IMR-90 (cell line): ENCODE data around the gene ATRNL1. TPM values are rescaled to one million over a fixed set of nuclear protein-coding genes. Genes with fewer than 3 reads are reported as not detected.

Source experiments
- ATAC-seq: fragments of 200-7000 bp; cut with Tn5 transposase; 2 replicates; pipeline ENCODE4 v1.9.1; 2020; ENCODE audit warnings: low read depth, mild to moderate bottlenecking, moderate library complexity
- BruUV-seq: library from RNA; stranded (reverse); fragments of 400-500 nt; replicated peaks from 2 replicates; lab custom pipeline; 2021; lab: Mats Ljungman, UMichigan
- CTCF ChIA-PET: fragments of 300-600 bp; formaldehyde crosslinking; extraction: SDS; loops from one replicate; lab custom pipeline; 2021; ENCODE audit warnings: antibody characterized with exemption; lab: Yijun Ruan, JAX
- POLR2A ChIA-PET: fragments of 300-600 bp; sonication (Branson Sonifier 250); formaldehyde crosslinking; loops from one replicate; lab custom pipeline; 2022; ENCODE audit warnings: antibody characterized with exemption; ENCODE audit not compliant: unreplicated experiment; lab: Charles Lee
- DNase-seq: peaks from one replicate; pipeline ENCODE4 v3.0.0; 2013
- H2AFZ ChIP-seq: replicated peaks from 2 replicates; pipeline ENCODE3; 2013; ENCODE audit warnings: low read length, mild to moderate bottlenecking; ENCODE audit not compliant: poor library complexity
- H2AK5ac ChIP-seq: 2 replicates; pipeline ENCODE4 v1.6.1; 2013; ENCODE audit warnings: low read depth, low read length, inconsistent platforms
- H2AK9ac ChIP-seq: replicated peaks from 2 replicates; pipeline ENCODE3; 2013; ENCODE audit warnings: mild to moderate bottlenecking, low read depth, low read length, moderate library complexity; ENCODE audit not compliant: poor library complexity
- H2BK120ac ChIP-seq: 2 replicates; pipeline ENCODE4 v1.6.1; 2013; ENCODE audit warnings: low read depth, low read length, inconsistent platforms
- H2BK15ac ChIP-seq: 3 replicates; pipeline ENCODE4 v1.6.1; 2013; ENCODE audit warnings: low read depth, low read length, inconsistent platforms
- H2BK20ac ChIP-seq: 2 replicates; pipeline ENCODE4 v1.6.1; 2013; ENCODE audit warnings: low read depth, mild to moderate bottlenecking, inconsistent platforms, low read length, moderate library complexity
- H2BK5ac ChIP-seq: 2 replicates; pipeline ENCODE4 v1.6.1; 2013; ENCODE audit warnings: mild to moderate bottlenecking, low read depth, low read length, inconsistent platforms; ENCODE audit not compliant: poor library complexity, severe bottlenecking
- H3K14ac ChIP-seq: replicated peaks from 2 replicates; pipeline ENCODE4 v1.6.1; 2013; ENCODE audit warnings: low read depth, low read length, inconsistent platforms
- H3K18ac ChIP-seq: 2 replicates; pipeline ENCODE4 v1.6.1; 2013; ENCODE audit warnings: low read depth, low read length, control low read depth
- H3K23ac ChIP-seq: 2 replicates; pipeline ENCODE4 v1.6.1; 2013; ENCODE audit warnings: low read depth, low read length, inconsistent platforms
- H3K27ac ChIP-seq: 2 replicates; pipeline ENCODE4 v1.5.1; 2013; ENCODE audit warnings: mild to moderate bottlenecking, control low read depth, low read length; ENCODE audit not compliant: insufficient read depth
- H3K27me3 ChIP-seq: 2 replicates; pipeline ENCODE4 v1.6.1; 2013; ENCODE audit warnings: low read length; ENCODE audit not compliant: control insufficient read depth, insufficient read depth
- H3K36me3 ChIP-seq: 2 replicates; pipeline ENCODE4 v1.6.1; 2013; ENCODE audit warnings: low read length, mixed read lengths; ENCODE audit not compliant: control insufficient read depth, insufficient read depth
- H3K4ac ChIP-seq: 2 replicates; pipeline ENCODE4 v1.6.1; 2013; ENCODE audit warnings: low read depth, low read length, inconsistent platforms
- H3K4me1 ChIP-seq: 2 replicates; pipeline ENCODE4 v1.6.1; 2013; ENCODE audit warnings: low read length, mixed read lengths; ENCODE audit not compliant: control insufficient read depth, insufficient read depth
- H3K4me2 ChIP-seq: 2 replicates; pipeline ENCODE4 v1.6.1; 2013; ENCODE audit warnings: low read depth, mild to moderate bottlenecking, control low read depth, low read length, moderate library complexity
- H3K4me3 ChIP-seq: 2 replicates; pipeline ENCODE4 v1.5.1; 2013; ENCODE audit warnings: low read depth, mild to moderate bottlenecking, control low read depth, low read length, moderate library complexity; ENCODE audit not compliant: insufficient read depth
- H3K56ac ChIP-seq: 2 replicates; pipeline ENCODE4 v1.6.1; 2013; ENCODE audit warnings: low read length, inconsistent platforms; ENCODE audit not compliant: insufficient read depth; ENCODE audit errors: extremely low read depth
- H3K79me1 ChIP-seq, 2 experiments: 2 replicates each; pipeline ENCODE4 v1.6.1; 2013; ENCODE audit warnings: low read length in 2 of 2, inconsistent platforms in 1 of 2, low read depth in 1 of 2
- H3K9ac ChIP-seq: 2 replicates; pipeline ENCODE4 v1.6.1; 2013; ENCODE audit warnings: low read depth, low read length, control low read depth
- H3K9me1 ChIP-seq: 2 replicates; pipeline ENCODE4 v1.6.1; 2013; ENCODE audit warnings: low read length, inconsistent platforms; ENCODE audit not compliant: insufficient read depth
- H3K9me3 ChIP-seq: 2 replicates; pipeline ENCODE4 v1.6.1; 2013; ENCODE audit warnings: low read length; ENCODE audit not compliant: control insufficient read depth, insufficient read depth
- H4K20me1 ChIP-seq: 2 replicates; pipeline ENCODE4 v1.6.1; 2013; ENCODE audit warnings: low read length, inconsistent platforms; ENCODE audit not compliant: insufficient read depth
- H4K5ac ChIP-seq: 2 replicates; pipeline ENCODE4 v1.6.1; 2013; ENCODE audit warnings: mild to moderate bottlenecking, low read depth, low read length, control low read depth
- H4K8ac ChIP-seq, 2 experiments: 2 replicates each; pipeline ENCODE4 v1.6.1; 2013; ENCODE audit warnings: low read depth in 2 of 2, low read length in 2 of 2, control low read depth in 1 of 2, inconsistent platforms in 1 of 2
- H4K91ac ChIP-seq: 2 replicates; pipeline ENCODE4 v1.6.1; 2013; ENCODE audit warnings: low read depth, low read length, inconsistent platforms; ENCODE audit not compliant: insufficient read depth
- BHLHE40 ChIP-seq: fragments of 150-350 bp; IDR thresholded peaks from 2 replicates; pipeline ENCODE4 v1.6.1; 2016; ENCODE audit warnings: mild to moderate bottlenecking, low read depth, low read length
- FOS ChIP-seq: fragments of 150-350 bp; IDR thresholded peaks from 2 replicates; pipeline ENCODE4 v1.6.1; 2016; ENCODE audit warnings: low read depth, low read length
- MAFK ChIP-seq: IDR thresholded peaks from 2 replicates; pipeline ENCODE4 v1.6.1; 2012; ENCODE audit warnings: low read depth, low read length, improper control_type of control experiment
- MAZ ChIP-seq: IDR thresholded peaks from 2 replicates; pipeline ENCODE4 v1.6.1; 2012; ENCODE audit warnings: low read depth, mild to moderate bottlenecking, low read length, improper control_type of control experiment, moderate library complexity, borderline replicate concordance
- MXI1 ChIP-seq: IDR thresholded peaks from 2 replicates; pipeline ENCODE4 v1.6.1; 2012; ENCODE audit warnings: low read depth, mild to moderate bottlenecking, low read length, moderate library complexity, borderline replicate concordance
- NFE2L2 ChIP-seq: fragments of 150-350 bp; IDR thresholded peaks from 2 replicates; pipeline ENCODE4 v1.6.1; 2016; ENCODE audit warnings: low read depth, mild to moderate bottlenecking, low read length
- RAD21 ChIP-seq: IDR thresholded peaks from 2 replicates; pipeline ENCODE4 v1.6.1; 2012; ENCODE audit warnings: low read length, improper control_type of control experiment
- RFX5 ChIP-seq: IDR thresholded peaks from 2 replicates; pipeline ENCODE4 v1.8.0; 2012; ENCODE audit warnings: low read depth, mild to moderate bottlenecking, low read length, moderate library complexity
- WGBS, 2 experiments: methylation state at CpG; one replicate each; pipeline versions ENCODE4 v1.1.5 to v1.1.7; 2013; ENCODE audit warnings: missing lambda C conversion rate in 2 of 2; ENCODE audit not compliant: insufficient read length in 1 of 2; ENCODE audit errors: extremely low coverage in 2 of 2; 5-methylcytosine and 5-hydroxymethylcytosine counted together
- dilution Hi-C: fragments of 300-500 bp; cut with HindIII; formaldehyde crosslinking; loops from one replicate; pipeline ENCODE4 v1.14.3; 2018; ENCODE audit warnings: low sequenced_read_pairs; ENCODE audit not compliant: unreplicated experiment
- in situ Hi-C: fragments of 300-500 bp; cut with MboI; formaldehyde crosslinking; loops from 3 replicates; pipeline ENCODE4 v1.14.3; 2019; ENCODE audit warnings: low sequenced_read_pairs, inconsistent platforms, mixed read lengths
- intact Hi-C: fragments of 100-400 bp; cut with micrococcal nuclease; formaldehyde crosslinking; loops from 2 replicates; pipeline ENCODE4 v1.10.0; 2022
- polyA plus RNA-seq, 3 experiments: library from polyadenylated mRNA; depleted of rRNA; stranded (reverse); fragments of >200 nt; gene quantifications; 2 replicates each; pipeline ENCODE4 v1.2.3, GENCODE V29; 2012; ENCODE audit warnings: low replicate concordance in 1 of 3
- total RNA-seq: library from RNA; depleted of rRNA; stranded (reverse); fragments of >200 nt; gene quantifications from 2 replicates; pipeline ENCODE4 v1.2.3, GENCODE V29; 2012
- TF ChIP-seq, protein P1 (sequence below): conservative IDR thresholded peaks from 2 replicates; pipeline ENCODE4 v1.5.1; 2012; ENCODE audit warnings: mild to moderate bottlenecking, low read depth, low read length, improper control_type of control experiment

ATRNL1 gene
- total and polyA plus RNA-seq, 2 of the 4 experiments (the other 2 are of a cell fraction), result 0.18 to 0.19 TPM

DNA sequence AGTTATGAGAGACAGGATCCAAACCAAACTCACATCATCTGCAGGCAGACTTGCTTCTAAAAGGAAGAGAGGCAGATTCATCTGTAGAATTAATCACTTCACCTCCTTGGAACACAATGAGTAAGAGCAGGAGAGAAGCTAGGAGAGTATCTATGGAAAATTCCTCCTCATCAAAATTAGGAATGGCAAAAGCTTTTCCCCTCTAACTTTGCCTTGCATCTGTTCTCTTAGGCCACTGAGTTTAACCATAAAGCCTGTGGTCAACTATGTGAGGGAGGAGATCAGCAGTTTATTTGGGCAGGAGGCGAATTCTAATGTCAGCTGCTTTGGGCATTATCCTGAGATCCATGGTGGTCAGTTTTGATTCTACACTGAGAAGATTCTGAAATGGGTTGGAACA, 618.1 kb downstream of the ATRNL1 start:
- Histone ChIP-seq H3K14ac (no peak overlapping the region), H2BK15ac (no peak overlapping the region), H4K20me1 (no peaks in the 10 kb centered on the region), H3K4me1 (no peaks in the 10 kb centered on the region), H2AK5ac (no peak overlapping the region), H3K23ac (no peak overlapping the region), H3K27ac (no peak overlapping the region), H3K56ac (no peak overlapping the region), H3K4me3 (no peak overlapping the region), H4K8ac (no peak overlapping the region), H2BK20ac (no peak overlapping the region), H3K9ac (no peak overlapping the region), H3K36me3 (no peaks in the 10 kb centered on the region), H4K91ac (no peak overlapping the region), H2BK120ac (no peak overlapping the region), H3K4me2 (no peak overlapping the region), H3K9me3 (no peaks in the 10 kb centered on the region), H3K18ac (no peak overlapping the region), H3K4ac (no peak overlapping the region), H2BK5ac (no peak overlapping the region), H4K5ac (no peak overlapping the region), H3K9me1 (no peaks in the 10 kb centered on the region), H3K79me1 (no peaks in the 10 kb centered on the region), H2AFZ (no peak overlapping the region), H3K27me3 (no peaks in the 10 kb centered on the region), H2AK9ac (no peak overlapping the region)
- ATAC-seq (no peak), DNase-seq (no peak)
- no TSS peak for BruUV-seq
- no CpG with 5 or more reads among the region's 1 CpG for WGBS, 2 experiments
- ChIA-PET POLR2A (no interaction called here), CTCF (no interaction called here)
- in situ Hi-C loops, result no loop called here
- TF ChIP-seq, protein P1, sequence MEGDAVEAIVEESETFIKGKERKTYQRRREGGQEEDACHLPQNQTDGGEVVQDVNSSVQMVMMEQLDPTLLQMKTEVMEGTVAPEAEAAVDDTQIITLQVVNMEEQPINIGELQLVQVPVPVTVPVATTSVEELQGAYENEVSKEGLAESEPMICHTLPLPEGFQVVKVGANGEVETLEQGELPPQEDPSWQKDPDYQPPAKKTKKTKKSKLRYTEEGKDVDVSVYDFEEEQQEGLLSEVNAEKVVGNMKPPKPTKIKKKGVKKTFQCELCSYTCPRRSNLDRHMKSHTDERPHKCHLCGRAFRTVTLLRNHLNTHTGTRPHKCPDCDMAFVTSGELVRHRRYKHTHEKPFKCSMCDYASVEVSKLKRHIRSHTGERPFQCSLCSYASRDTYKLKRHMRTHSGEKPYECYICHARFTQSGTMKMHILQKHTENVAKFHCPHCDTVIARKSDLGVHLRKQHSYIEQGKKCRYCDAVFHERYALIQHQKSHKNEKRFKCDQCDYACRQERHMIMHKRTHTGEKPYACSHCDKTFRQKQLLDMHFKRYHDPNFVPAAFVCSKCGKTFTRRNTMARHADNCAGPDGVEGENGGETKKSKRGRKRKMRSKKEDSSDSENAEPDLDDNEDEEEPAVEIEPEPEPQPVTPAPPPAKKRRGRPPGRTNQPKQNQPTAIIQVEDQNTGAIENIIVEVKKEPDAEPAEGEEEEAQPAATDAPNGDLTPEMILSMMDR, result no peak
- TF ChIP-seq BHLHE40, result no peak
- TF ChIP-seq FOS, result no peak
- TF ChIP-seq RFX5, result no peak
- no peak for TF ChIP-seq NFE2L2
- no peak for TF ChIP-seq RAD21
- no peak for TF ChIP-seq MAFK
- no peak for TF ChIP-seq MAZ
- TF ChIP-seq MXI1, result no peak
- intact Hi-C loops, result no loop called here
- dilution Hi-C loops, result no loop called here
